ENCODE data around the gene SLC6A20.
"Not testable (repeated sequence)": the region's sequence is repeated elsewhere in the genome, so short reads cannot be mapped to it uniquely, and the experiment has no call there.

The SLC6A20 gene

GRCh38 chr3:45754461-45754860 is 41.9 kb downstream of the SLC6A20 start:
- DNase-seq, result no peak

GRCh38 chr3:45753095-45753494 is 43.2 kb downstream of the SLC6A20 start:
- DNase-seq, result no peak

- DNase-seq, result no peak
Observed at GRCh38 chr3:45751537-45752242, 44.6 kb downstream of the SLC6A20 start.

- DNase-seq, result no peak
Observed at GRCh38 chr3:45749880-45750279, 46.5 kb downstream of the SLC6A20 start.

DNA sequence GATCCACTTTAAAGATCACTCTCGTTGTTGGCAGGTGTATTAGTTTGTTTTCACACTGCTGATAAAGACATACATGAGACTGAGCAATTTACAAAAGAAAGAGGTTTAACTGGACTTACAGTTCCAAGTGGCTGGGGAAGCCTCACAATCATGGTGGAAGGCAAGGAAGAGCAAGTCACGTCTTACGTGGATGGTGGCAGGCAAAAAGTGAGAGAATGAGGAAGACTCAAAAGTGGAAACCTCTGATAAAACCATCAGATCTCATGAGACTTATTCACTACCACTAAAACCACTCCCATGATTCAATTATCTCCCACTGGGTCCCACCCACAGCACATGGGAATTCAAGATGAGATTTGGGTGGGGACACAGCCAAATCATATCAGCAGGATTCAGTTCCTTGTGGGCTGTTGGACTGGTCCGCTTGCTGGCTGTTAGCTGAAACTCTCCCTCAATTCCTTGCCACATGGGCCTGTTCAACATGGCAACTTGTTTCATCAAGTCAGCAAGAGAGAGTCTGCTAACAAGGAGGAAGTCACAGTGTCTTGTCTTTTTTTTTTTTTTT is 47.2 kb downstream of the SLC6A20 start:
- not testable (repeated sequence) for DNase-seq

GRCh38 chr3:45748068-45748467 is 48.3 kb downstream of the SLC6A20 start:
- DNase-seq, result no peak

- DNase-seq, result no peak
Observed at GRCh38 chr3:45746777-45747622, 49.3 kb downstream of the SLC6A20 start.

- no peak for DNase-seq
Observed at GRCh38 chr3:45746165-45746776, 50.1 kb downstream of the SLC6A20 start.

DNA sequence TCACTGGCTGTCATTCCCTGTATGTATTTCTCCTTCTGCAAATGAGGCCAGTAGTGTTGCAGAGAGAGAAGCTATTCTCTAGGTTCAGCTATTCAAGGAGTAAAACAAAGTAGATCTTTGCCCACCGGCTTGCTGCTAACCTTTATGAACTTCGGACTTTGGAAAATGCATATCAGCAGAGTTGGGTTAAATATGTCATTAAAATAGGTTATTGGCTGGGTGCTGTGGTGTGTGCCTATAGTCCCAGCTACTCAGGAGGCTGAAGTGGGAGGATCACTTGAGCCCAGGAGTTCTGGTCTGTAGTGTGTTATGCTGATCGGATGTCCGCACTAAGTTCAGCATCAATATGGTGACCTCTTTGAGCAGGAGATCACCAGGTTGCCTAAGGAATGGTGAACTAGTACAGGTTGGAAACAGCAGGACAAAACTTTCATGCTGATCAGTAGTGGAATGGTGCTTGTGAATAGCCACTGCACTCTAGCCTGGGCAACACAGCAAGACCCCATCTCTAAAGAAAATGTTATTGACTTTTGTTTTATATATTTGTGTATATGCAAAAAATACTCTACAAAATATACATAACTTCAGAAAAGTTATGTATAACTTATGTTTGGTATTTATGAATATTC is 53.8 kb downstream of the SLC6A20 start:
- no peak for DNase-seq

DNA sequence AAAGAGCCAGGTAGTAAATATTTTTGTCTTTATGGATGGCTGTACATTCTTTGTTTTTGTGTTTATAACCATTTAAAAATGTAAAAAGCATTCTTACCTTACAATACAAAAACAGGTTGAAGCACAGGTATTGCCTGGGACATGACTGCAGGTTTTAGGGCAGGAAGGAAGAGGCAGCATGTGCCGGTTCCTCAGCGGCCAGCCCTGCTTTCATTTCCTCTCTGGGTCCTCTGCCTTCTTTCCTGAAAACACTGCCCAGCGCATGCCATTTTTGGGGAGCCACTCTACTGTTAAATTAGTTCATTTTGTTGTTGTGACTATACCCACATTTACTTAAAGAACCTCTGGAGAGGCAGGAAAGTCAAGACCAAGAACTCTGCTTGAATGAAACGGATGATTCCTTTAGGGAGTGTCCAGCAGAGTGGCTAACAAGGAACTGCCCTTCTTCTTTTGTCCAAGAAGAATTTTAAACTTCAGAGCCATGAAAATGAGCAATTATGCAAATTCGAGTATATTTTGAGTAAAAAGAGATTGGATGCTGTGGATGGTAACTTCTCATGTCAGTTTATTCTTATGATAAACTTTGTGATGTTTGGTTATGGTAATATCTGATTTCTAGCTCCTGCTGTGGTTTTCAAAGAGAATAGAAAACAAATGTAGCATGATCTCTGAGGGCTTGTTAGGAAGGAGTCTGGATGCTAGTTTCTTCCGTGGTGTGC is 54.4 kb downstream of the SLC6A20 start:
- DNase-seq, result peak; percentile 11

GRCh38 chr3:45741247-45741646 is 55.1 kb downstream of the SLC6A20 start:
- DNase-seq, result no peak

GRCh38 chr3:45739991-45740390 is 56.3 kb downstream of the SLC6A20 start:
- DNase-seq, result no peak

DNA sequence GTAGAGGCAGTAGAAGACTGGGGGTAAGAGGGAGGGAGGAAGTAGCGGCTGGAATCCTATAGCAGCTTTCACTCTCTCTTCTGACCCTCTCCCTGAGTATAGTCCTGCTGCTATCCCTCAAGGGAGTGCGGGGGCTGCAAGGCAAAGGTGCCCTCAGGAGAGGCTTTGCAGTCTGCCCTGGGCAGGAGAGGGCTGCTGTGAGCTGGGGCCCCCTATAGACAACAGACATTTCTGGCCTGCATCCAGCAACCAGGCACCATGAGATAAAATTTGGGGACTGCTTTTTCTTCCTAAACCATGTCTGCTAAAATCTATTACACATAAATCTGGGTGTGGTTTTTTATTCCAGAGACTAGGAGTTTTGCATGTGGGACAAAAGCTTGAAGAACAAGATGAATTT is 59.1 kb downstream of the SLC6A20 start:
- no peak for DNase-seq

- no peak for DNase-seq
Observed at GRCh38 chr3:45736707-45737106, 59.6 kb downstream of the SLC6A20 start.

- DNase-seq, result no peak
Observed at GRCh38 chr3:45730409-45731154, 65.8 kb downstream of the SLC6A20 start.

DNA sequence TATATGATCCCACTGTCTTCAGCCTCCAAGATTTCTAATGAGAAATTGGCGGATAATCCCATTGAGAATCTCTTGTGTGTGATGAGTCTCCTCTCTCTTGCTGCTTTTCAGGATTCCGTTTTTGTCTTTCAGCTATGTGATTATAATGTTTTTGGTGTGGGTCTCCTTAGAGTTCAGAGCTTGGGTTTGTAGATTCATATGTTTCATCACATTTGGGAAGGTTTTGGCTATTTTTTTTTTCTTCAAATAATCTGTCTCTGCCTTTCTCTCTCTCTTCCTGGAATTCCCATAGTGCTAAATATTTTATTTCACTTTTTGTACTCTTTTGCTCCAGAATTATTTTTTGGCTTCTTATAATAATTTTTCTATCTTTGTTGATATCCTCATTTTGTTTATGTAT is 66.7 kb downstream of the SLC6A20 start:
- DNase-seq, result no peak

DNA sequence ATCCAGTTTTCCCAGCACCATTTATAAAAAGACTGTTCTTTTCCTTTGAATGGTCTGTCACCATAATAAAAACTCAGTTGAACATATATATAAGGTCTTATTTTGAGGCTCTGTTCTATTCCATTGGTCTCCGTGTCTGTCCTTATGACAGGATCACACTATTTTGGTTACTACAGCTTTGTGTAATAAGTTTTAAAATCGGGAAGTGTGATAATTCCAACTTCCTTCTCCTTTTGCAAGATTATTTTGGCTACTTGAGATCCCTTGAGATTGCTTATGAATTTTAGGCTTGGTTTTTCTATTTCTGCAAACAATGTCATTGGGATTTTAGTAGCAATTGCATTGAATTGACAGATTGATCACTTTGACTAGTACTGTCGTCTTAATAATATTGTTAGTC is 71.4 kb downstream of the SLC6A20 start:
- no peak for DNase-seq

DNA sequence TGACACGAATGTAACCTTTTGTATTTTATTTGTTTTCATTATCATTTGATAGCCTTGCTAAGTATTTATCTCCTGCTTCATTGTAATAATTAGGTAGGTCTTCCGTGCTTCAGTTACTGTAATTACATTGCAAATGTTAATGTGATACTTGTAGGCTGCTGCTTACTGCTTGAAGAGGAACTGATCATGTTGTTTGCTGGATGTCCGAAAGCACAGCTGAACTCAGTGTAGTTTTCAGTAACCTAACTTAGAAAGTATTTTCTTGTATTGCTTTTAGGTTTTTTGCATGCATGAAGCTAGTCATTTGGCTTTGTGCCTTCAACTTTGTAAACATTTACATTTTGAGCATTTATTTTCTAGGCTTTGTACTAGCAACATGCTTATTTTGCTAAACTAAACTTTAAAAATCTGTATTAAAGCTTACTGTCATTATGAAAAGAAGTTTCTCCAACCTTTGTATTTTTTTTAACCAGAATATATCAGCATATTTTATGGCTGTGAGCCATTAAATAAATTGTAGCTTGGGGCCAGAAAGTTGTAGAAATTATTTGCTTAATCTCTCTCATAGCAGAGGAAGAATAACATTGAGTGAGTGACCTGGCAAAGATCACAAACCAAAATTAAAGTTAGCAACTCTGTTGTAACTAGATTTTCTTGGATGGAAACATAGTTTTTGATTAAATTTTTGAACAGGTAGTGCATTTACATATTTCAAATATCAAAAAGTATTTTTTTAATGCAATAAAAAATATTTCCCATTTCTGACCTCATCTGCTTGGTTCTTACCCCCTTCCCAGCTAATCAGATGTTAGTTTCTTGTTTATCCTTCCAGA is 76.5 kb downstream of the SLC6A20 start:
- no peak for DNase-seq

GRCh38 chr3:45716790-45717336 is 79.5 kb downstream of the SLC6A20 start:
- no peak for DNase-seq

DNA sequence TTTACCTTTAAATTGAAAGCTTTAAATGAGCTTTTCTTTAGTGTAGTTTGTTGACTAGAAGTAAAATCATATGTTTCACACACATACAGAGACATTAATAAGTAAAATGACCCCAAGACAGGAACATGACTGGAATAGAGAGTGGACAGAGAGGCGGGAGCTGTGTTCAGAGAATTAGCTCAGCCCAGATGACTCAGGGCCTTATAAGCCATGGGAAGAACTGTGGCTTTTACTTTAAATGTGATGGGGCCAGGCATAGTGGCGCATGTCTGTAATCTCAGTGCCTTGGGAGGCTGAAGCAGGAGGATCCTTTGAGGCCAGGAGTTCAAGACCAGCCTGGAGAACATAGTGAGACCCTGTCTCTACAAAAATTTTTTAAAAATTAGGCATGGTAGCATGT is 80.4 kb downstream of the SLC6A20 start:
- no peak for DNase-seq

Data from activated CD4-positive, alpha-beta T cell treated with anti-CD3 and anti-CD28 coated beads, Interleukin-10, Interleukin-2, amounts not matched to agents 100 ng/mL and 50 ng/mL, durations not matched to agents 16 hours and 8 hours (primary cell).